DMS114 treated with DMSO at 0.1 percent for 48 hours (cell line): Measurements from ENCODE around the gene CSNK2A3.
"Not testable (repeated sequence)": the region's sequence is repeated elsewhere in the genome, so short reads cannot be mapped to it uniquely, and the experiment has no call there.

Experiments used
- DNase-seq: peaks from one replicate; lab custom pipeline; 2025; ENCODE audit not compliant: unreplicated experiment; lab: John Stamatoyannopoulos, UW

The CSNK2A3 gene

DNA sequence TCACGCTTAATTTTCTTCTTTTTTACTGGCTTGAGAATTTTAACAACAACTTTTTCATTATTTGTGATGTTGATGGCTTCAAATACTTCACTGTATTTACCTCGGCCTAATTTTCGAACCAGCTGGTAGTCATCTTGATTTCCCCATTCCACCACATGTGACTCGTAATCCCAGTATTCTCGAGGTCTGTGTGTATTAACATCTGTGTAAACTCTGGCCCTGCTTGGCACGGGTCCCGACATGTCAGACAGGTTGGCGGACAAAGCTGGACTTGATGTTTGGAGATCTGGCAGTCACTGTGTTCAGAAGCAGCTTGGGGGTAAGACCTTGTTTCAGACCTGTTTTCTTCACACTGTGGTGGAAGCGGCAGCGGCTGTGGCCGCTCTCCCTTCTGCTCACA lies at the start of gene CSNK2A3:
Gene CSNK2A3, minus strand, starts transcription at position 373 of the 400 bp plus-strand sequence. Its CDS starts 131 bp downstream, at position 242.
- DNase-seq = not testable (repeated sequence)

DNA sequence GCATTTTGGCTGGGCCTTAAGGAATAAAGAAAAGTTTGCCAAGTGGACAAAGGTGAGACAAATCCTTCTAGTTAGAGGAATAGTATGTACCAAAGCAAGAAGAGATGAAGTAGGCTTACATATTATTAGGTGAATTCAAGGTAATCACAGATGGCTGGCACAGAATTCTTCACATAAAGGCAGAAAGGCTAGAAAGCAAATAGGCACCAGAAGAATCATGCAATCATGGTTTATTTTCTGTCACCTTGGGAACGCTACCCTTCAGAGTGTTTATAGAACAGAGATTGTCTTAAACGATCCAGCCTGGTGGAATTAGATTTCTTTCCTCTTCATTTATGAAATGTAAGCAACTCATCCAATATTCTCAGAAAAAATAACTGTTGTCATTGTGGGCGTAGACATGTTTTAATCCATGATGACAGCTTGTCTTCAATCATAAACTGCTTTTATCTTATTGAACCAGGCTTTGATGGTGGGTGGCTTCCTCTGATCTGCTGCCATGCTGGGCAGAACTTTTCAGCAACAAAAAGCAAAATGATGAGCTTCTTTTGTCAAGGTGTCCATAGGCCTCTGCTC lies 49.0 kb upstream of the CSNK2A3 start:
- DNase-seq = no peak

DNA sequence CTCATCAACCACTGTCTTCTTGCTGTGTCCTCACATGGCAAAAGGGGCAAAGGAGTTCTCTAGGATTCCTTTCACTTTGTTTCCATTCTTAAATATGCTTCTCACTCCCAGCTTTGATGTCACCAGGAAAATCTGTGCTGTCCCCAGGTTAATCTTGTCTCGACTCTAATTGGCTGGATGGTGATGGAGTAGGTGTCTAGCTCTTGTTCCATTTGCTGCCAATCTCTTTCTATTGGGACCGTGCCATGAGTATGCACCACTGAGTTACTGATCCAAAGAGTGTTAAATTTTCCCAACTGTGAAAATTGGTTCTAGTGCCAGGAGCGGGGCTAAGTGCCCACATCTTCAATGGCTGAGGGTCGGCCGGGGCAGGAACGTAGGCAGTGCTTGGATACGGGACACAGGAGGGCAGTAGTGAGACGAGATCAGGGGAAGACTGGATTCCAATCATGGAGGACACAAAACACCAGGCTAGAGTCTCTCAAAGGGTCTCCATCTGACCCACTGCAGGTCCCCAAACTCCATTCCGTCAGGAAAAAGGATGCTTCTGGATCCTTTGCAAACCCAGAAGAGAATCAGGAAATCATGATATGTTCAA lies 47.7 kb upstream of the CSNK2A3 start:
- DNase-seq = no peak

DNA sequence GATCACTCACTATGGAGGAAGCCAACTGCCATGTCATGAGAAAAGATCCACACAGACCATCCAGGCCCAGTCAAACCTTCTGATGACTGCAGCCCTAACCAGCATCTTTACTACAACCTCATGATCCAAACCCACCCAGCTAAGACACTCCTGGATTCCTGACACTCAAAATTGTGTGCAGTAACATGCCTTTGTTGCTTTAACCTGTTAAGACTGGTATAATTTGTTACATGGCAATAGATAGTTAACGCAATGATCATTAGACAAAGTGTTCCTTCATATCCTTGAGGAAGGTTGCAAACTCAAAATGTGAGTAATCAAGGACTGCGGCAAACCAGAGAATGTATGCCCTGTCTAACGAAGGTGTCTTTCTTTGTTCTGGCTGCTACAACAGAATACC lies 47.1 kb upstream of the CSNK2A3 start:
- DNase-seq = no peak

DNA sequence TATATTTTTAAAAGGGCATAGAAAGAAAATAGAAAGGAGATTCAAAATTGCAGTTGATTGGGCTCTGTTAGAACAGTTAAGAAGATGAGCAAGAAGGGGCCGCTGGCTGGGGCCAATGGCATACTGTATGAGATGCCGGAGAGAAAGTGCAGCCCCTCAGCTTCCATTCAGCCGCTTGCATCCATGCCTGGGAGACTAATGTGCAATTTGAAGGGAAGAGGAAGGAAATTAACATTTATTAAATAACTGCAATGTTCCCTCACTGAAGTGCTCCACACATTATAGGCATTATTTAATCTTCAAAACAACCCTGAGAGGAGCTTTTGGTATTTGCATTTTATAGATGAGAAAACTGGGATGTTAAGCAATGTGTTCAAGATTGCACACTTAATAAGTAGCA lies 44.7 kb upstream of the CSNK2A3 start:
- no peak for DNase-seq

DNA sequence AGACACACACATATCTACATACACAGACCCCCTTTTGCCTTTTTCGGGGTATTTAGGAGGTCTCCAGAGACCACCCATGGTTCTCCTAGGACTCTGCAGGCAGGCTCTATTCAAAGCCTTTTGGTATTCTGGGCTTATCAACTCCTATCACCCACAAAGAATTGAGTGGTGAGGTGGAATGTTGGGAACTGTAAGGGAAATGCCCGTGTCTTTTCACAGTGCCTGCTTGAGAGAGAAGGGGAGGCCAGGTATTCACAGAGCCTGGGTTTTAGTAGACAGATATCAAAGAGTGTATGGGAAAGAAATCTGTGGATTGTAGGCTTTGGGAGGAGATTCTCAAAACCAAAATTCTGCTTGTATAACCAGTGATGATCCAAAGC lies 44.0 kb upstream of the CSNK2A3 start:
- no peak for DNase-seq

DNA sequence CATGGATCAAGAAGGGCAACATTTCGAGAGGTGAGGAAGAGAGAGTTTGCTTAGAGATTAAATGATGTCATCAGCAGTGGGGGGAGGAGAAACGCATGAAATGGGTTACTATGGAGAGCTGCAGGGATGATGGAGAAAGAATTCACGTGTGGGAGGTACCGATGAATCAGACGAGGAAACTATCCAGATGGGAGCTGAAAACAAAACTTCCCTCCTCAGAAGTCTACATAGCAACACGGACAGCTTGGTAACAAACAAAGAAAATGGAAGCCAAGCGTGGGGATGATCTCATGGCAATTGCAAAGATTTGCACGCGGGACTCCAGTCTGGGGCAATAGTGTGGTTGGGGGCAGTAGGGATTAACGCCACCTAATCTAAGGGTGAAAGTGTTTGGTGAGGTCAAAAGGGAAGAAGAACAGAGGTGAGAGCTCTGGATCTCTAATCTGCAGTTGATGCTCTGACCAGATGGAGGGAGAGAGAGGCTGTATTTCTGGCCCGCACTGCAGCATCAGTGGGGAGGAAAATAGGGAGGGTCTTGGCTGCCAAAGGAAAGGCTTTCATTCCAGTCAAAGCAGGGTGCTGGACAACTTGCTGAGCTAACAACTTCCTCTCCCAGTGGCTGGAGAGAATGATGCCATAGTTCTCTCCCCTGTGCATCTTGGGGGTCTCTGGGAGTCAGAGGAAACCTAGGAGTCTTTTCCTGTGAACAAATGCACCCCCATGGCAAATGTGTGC lies 43.4 kb upstream of the CSNK2A3 start:
- DNase-seq = no peak

DNA sequence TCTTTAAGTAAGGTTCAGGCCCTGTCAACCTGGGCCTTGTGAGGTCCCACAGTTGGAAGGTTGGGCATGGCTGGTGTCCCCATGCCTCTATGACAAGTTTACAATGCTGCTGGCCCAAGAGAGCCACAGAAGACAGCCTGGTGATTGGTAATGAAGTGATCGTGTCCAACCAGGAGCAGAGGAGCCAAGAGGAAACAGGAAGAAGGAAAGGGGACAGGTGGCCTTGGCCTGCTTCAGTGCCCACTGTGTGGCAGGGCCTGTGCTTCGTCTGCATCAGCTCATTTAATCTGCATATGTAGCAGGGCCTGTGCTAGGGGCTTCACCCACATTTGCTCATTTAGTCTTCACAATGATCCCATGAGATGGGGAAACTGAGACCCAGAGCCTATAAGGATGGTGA lies 42.1 kb upstream of the CSNK2A3 start:
- no peak for DNase-seq

DNA sequence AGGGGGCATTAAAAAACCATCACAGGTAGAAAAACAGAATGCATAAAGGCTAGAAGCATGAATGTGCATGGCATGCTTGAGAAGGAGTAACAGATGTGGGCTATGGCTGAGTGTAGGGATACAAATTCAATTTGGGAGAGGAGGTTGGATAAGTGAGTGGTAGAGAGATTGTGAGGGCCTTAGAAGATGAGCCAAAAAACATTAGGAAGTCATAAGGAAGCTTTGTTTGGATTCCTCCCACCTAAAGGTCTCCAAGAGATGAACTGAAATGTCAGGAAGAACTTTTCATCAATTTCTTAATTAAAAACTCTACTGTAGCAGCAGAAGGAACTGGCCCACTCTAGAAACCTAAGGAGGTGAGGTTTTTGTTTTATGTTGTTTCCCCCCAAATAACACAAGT lies 41.2 kb upstream of the CSNK2A3 start:
- DNase-seq = no peak

DNA sequence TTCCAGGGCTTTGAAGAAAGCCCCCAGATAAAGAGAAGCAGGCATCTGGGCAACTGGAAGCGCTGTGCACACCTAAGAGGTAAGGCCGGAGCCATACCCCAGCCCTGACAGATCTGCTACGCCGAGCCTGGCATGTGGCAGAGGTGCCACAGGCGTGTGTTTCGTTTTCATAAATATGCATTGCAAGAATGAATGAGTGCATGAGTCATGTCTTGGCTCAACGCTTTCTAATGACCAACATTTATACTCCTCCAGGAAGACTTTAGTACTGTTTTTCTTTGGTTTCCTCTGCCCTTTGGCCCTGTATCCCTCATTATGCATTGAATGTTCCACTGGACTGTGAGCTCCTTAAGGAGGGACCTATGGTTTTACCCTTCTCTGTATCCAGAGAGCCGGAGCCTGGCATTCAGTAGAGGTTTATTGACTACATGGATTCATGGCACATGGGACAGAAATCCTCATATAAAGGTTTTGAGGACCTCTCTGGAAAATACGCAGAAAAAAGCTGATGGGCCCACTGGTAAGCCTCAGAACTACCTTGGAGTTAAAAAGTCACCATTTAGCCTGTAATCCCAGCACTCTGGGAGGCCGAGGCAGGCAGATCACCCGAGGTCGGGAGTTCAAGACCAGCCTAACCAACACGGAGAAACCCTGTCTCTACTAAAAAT lies 38.9 kb upstream of the CSNK2A3 start:
- no peak for DNase-seq

DNA sequence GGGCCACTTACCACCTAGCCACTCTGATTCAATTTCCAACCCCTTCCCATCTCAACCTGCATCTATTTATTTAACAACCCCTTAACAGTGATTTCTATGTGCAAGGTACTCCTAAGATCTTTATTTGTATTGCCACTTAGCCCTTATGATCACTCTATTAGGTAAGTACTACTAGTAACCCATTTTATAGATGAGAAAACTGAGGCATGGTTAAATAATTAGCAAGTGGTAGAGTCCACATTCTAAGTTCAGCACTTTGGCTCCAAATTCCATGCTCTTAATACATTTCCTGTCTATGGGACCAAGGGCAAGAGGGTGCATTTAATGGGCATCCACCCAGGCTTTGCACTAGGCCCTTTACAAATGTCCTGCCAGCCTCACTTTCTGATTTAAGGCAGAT lies 38.1 kb upstream of the CSNK2A3 start:
- no peak for DNase-seq

DNA sequence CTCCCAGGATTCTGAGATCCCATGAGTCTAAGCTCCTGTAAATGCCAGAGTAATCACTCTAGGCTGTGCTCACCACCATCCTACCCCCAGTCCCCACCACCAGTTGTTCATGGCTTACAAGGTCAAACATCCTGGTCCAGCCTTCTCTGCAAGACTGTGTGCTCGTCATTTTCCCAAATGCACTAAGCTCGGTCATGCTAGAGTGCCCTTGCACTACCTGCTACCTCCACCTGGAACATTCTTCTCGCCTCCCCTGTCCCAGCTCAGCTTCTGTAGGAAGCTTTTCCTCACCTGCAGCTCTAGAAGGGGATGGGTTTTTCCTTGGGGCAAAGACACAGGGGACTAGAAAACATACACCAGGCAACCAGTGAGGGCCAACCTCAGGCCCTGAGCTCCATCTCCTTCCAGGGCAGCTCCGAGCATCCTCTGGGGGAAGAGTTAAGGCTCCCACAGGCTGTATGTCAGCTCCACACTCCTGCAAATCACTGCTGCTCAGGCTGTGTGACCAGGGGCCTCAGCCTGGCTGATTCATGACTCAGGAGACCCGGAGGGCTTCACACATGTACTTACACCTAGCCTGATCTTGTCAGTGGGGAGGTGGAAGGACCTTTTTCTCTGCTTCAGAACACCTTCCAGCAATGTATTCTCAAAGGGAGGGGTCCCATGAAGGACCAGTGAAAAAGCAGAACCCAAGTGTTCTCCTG lies 37.2 kb upstream of the CSNK2A3 start:
- DNase-seq = no peak

DNA sequence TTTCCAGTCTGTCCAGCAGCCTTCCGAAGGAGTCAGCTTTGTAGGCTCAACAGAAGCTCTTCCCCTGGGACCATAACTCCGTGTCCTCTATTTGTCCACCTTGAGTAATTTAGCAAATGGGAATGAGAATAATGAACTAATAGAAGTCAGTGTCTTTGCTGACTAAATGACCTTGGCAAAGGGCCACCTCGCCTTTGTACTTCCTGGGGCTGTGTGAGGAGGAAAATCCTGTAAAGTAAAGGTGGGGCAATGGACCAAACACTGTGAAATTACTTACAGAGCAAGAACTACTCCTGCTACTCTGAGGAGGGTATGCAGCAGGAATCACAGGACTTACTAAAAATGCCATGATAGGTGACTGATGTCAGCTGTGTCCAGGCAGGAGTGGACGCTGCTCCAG lies 36.2 kb upstream of the CSNK2A3 start:
- no peak for DNase-seq

DNA sequence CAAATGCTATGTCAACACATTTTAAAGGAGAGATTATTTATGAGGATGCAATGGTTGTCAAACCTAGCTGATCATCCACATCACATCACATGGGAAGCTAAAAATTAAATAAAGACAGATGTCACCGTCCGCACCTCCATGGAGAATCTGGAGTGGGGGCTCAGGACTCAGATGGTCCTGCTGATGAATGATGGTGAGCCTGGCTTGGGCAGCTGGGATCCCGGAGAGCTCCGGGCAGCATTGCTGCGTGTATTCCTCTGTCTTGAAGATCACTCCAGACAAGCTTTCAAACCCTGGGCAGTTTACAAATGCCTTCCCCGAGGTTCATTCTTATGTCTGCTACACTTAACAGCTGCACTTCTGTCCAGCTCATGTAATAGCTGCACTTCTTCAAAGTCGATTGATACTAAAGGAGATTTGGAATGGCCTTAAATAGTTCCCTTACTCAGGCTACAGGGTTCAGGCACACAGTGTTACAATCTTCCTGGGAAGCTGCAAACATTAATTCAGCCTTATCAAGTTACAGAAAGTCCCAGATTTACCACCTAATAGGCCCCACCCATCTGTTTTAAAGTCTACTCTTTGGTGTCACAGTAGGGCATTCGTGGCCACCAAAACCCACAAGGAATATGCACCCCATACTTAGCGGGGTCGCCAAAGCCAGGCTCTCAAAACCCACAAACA lies 34.7 kb upstream of the CSNK2A3 start:
- DNase-seq = no peak

DNA sequence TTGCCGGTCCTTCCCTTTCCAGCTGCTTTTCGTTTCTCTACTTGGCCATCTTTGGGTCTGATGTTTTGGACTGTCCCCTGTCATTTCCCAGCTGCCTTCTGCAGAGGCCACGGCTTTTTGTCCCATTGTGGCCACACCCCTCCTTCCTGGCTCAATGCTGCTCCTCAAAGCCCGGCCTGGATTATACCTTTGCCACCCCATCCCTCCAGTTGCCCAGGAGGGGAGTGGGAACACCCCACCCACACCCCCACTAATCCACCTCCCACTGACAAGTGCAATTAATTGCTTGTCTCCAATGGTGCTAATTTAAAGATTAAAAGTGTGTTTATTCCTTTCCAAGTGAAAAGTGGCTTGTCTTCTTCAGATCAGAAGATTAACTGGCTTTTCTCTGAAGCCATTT lies 34.2 kb upstream of the CSNK2A3 start:
- DNase-seq = no peak

DNA sequence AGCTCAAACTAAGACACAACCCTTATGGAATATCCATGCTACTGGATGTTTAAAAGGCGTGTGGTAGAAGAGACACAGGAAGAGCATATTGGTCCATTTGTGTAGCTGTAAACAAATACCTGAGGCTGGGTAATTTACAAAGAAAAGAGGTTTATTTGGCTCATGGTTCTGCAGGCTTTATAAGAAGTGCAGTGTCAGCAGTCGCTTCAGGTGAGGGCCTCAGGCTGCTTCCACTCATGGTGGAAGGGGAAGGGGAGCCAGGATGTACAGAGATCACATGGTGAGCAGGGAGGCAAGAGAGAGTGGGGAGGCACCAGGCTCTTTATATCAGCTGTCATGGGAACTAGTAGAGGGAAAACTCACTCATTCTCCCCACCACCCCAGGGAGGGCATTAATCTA lies 31.8 kb upstream of the CSNK2A3 start:
- DNase-seq = no peak

DNA sequence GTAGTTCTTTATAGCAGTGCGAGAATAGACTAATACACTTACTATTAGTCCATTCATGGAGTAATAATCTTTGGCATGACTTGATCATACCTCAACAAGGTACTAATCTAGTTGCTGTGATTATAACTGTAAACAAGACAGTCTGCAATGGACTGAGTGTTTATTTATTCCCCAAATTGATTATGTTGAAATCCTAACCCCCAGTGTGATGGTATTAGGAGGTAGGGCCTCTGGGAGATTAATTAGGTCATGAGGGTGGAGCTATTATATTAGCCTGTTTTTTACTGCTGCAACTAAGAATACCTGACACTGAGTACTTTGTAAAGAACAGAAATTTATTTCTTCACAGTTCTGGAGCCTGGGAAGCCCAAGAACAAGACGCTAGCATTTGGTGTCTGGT lies 30.9 kb upstream of the CSNK2A3 start:
- no peak for DNase-seq

DNA sequence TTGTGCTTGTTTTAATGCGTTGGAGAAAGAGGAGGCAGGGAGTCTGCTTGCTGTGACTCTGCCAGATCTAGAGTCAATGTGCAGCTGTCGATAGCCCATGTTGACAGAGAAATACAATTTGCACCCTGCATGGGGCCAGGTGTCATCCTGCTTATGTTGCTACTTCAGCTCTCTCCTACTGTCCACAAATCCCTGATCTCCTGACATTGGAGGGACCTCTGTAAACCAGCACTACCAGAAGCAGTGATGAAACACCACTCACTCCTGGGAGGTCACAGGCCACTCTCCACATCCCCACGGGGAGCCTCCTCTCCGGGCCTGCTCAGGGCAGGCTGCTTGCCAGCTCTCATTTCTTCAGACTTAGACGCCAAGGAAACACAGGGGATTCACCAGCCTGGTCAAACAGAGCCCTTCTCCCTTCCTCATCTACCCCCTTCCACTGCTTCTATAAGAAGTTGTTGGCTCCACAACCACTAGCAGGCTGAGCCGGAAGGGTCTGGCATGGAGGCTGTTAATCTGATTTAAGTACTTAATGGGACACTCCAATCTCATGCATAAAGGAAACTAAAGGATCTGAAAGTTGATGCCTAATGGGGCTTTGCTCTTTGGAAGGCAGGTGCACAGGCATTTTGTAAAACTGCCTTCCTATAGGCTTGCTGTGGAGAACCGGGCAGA lies 29.9 kb upstream of the CSNK2A3 start:
- no peak for DNase-seq

DNA sequence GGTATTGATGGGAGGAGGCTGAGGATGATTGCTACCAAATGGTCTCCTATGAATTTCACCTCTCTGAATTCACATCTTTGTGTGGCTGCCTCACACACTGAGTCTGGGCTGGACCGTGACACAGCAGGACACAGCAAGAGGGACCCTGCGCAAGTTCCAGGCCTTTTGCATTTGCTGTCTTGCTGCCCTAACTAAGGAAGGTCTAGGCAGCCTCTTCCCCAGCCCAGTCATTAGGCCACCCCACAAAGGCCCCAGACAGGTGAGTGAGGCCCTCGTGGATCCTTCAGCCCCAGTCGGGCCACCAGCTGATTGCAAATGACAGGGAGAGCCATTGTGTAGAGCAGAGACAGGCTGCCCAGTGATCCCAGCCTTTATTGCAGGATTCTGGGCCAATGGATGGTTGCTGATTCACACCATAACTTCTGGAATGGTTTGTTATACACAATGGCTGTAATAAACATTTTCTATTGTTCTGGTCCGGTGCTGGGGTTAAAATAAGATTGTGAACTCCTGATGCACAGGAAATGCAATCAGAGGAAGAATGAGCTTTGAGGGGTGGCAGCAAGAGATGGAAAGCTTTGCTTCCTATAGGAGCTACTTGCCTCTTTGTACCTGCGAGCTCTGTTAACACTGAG lies 28.5 kb upstream of the CSNK2A3 start:
- DNase-seq = no peak

DNA sequence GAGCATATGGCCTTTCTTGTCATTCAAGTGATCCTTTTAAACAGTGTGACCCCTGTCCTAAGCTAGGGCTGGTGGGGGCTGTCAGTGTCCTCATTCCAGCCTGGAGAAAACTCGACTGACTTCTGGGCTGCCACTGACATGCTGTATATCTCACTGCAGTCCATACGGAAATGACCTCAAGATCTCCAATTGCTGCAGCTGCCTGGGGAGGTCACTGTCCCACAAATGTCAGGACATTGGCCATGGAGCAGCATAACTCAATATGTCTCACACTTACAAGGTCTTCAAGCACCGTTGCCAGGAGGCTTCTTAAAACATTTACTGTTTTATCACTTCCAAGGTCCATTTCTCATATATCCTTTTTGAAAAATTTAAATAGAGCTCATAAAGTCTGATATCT lies 27.8 kb upstream of the CSNK2A3 start:
- no peak for DNase-seq
